ENCODE measurements around the gene ARHGAP22.

ARHGAP22 gene

DNA sequence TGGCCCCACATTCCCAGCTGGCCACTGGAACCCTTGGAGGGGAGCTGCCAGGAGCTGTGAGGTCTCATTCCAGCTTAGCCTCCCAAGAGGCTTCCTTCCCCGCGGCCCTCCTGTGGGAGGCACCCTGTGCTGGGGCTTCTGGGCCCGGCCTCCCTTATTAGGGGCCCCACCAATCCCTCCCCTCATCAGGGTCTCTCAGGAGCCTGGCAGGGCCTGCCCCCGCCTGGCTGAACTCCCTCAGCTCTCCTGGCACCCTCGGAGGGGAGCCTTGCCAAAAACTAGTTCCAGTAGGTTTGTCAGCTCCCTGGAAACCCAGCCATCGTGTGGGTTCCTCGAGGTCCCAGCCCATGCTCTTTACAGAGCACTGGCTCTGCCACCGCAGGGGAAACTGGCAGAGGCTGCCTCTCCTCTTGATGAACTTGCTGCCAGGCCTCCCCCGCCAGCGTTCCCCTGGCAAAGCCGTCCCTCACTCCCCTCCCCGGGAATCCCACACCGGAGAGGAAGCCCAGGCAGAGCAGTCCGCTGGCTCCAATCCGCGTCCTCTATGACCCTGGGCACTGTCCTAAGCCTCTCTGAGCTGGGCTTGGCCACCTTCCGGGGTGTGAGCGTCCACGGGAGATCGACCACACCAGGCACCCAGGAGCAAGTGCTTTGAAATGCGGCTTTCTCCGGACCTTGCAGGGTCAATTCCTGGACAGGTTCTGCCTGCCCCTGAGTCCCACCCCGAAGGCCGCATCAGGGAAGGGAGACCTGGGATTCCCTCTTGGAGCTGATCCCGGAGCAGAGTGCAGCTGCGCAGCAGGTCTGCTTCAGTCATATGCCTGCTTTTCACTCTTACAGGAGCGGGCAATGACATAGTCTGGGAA is 139.8 kb downstream of the ARHGAP22 start:
- DNase-seq (ENCODE audit: low read depth, low spot score) = no peak

GRCh38 chr10:48464121-48464870 is 140.6 kb downstream of the ARHGAP22 start:
- DNase-seq (ENCODE audit: low read depth, low spot score) = no peak

DNA sequence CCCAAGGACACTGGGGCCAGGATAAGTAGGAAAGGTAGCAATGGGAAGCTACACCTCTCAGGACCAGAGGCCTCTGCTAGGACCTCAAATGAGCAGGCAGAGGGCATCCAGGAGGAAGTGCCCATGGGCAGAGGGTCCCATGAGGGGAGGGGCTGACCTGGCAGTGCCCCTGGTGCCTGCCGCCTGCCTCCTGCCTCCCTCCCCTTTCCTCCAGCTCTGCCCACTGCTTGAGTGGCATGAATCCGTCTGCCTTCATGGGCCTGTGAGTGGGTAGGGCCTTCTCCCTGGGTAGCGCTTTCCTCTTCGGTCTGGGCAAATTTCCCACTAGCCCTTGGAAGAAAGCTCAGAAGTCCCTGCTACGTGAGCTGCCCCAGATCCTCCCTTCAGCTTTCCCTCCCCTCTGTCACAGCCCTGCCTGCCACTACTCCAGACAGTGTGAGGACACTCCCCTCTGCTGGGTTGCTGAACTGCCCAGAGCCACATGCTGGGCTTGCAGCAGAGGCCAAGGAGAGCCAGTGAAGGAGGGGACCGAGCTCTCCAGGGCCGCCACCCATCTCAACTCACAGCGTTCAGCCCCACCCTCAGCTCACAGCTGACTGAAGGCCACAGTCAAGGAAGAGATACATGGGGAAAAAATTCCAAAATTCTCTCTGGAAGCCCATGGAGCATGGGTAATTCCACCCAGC is 141.4 kb downstream of the ARHGAP22 start:
- no peak for DNase-seq (ENCODE audit: low read depth, low spot score)

- DNase-seq (ENCODE audit: low read depth, low spot score) = no peak
These were observed 142.3 kb downstream of the ARHGAP22 start for GRCh38 chr10:48462482-48463020.

DNA sequence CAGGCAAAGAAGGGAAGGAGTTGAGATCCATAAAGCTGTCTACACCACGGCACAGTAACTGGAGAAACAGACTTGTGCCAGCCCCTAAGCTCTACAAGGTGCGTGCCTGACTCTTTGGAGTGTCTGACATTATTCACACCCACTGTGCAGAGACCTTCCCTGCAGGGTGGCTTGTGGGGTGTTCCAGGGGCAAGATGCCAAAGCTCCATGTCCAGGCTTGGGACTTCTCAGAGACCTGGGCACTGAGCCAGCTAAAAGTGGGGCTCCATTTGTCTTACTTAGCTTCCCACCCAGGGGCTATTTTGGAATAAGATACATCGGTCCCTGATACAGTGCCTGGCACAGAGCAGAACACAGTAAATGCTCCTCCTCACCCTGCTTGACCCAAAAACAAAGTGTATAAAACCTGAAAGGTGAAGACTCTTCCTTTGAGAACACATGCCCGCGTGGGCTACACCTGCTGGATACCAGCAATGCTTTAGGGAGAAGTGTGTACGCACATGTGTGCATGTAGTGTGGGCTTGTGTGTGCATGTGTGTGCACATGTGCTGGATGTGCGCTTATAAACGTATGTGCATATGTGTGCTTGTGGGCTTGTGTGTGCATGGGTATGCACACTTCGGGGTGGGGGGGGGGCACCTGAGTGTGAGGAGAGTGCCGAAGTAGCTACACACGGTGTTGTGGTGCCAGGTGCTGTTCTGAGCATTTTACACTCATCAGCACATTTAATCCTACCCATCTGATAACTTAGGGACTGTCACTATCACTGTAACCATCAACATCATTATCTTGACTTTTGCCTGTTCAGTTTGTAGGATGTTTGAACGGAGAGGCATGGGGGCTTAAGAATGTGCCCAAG is 143.0 kb downstream of the ARHGAP22 start:
- DNase-seq (ENCODE audit: low read depth, low spot score) = no peak

GRCh38 chr10:48460182-48460581 is 144.7 kb downstream of the ARHGAP22 start:
- DNase-seq (ENCODE audit: low read depth, low spot score) = no peak

- DNase-seq (ENCODE audit: low read depth, low spot score) = no peak
These were observed 145.4 kb downstream of the ARHGAP22 start for GRCh38 chr10:48459270-48460150.

DNA sequence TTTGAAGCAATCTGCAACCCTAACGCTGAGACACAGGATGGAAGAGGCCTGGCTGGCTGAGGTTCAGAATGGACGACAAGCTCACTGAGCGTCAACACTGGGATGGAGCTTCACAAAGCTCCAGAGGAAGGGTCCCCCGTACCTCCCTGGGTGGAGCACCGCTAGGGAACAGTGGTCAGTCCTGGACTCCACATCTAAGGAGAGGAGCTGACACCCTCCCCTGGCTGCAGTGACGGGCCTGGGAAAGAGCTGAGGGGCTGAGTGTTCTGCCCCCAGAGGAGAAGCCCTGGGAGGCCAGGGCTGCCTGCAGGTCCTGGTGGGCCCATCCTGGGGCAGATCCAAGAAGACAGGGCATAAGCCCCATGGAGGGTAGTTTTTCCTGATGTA is 146.2 kb downstream of the ARHGAP22 start:
- no peak for DNase-seq (ENCODE audit: low read depth, low spot score)

DNA sequence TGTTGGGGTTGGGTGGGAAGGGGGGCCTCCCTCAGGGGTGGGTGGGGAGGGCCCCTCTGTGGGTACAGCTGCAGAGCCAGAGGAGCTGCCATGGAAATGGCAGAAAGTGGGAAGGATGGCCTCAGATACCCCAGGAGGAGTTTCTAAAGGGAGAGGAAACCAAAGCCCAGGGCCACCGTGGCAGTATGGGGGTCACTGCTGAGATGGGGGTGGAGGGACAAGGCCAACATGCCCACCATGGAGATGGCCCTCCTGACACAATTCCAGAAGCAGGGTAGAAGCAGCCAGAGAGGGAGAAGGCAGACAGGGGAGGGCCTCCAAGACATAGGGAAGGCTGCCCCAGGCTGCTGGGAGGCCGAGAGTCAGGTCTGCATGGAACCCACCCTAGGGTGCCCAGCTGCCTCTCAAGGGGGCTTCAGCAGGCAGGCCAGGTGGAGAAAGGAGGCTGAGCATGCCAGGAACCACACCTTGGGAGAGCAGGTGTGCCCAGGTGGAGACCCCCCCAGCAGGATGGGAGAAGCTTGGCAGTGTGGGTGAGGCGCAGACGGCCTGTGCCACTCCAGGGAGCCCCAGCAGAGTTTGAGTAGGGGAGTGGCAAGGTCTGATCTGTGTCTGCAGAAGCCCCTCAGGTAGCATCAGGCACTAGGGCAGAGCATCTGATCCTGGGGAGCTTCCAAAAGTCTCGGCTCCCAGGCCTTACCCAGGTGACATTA is 146.8 kb downstream of the ARHGAP22 start:
- DNase-seq (ENCODE audit: low read depth, low spot score) = no peak

DNA sequence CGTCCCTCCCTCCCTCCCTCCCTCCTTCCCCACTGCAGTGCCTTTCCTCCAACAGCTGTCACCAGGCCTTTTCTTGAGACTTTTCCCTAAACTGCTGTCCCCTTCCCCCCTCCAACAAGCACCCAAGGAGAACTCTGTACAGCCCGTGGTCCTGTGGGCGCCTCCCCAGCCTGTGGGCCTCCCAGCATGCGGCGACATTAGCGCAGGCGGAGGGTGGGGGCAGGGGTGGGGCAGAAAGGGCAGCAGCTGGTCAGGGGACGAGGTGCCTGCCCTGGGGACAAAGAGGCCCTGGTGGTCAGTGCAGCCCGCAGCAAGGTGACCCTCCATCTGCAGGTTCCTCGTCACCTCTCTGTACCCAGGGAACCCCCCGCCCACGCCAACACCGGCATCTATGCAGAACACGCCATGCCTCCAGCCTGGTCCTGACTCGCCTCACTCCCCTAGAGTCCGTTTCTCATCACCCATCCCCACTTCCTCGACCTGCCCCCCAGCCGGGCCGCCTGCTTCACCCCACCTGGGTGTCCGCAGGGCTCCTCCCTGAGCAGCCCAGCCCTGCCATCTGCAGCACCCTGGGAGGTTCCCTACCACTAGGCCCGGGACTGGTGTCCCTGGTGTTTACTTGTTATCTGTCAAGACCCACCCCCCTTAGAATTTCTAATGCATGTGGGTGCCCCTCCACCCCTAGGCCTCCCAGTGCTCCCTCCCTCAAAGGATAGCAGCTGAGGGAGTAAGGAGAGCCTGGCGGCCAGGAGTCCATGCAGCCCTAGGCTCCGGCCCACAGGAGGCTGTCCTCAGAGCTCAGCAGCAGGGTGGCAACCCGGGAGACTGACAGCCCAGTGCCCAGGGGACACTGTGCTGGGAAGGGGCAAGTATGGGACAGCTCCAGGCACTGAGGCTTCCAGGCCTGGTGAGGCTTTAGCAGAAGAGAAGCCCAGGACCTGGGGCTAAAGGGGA is 147.8 kb downstream of the ARHGAP22 start:
- no peak for DNase-seq (ENCODE audit: low read depth, low spot score)

- DNase-seq (ENCODE audit: low read depth, low spot score) = no peak
These were observed 148.5 kb downstream of the ARHGAP22 start for GRCh38 chr10:48456361-48456804.

GRCh38 chr10:48455392-48456151 is 149.3 kb downstream of the ARHGAP22 start:
- no peak for DNase-seq (ENCODE audit: low read depth, low spot score)

GRCh38 chr10:48455055-48455391 is 149.8 kb downstream of the ARHGAP22 start:
- no peak for DNase-seq (ENCODE audit: low read depth, low spot score)

- DNase-seq (ENCODE audit: low read depth, low spot score) = no peak
These were observed 150.4 kb downstream of the ARHGAP22 start for GRCh38 chr10:48454302-48455054.

- no peak for DNase-seq (ENCODE audit: low read depth, low spot score)
These were observed 151.2 kb downstream of the ARHGAP22 start for GRCh38 chr10:48453451-48454301.

- no peak for DNase-seq (ENCODE audit: low read depth, low spot score)
These were observed 151.9 kb downstream of the ARHGAP22 start for GRCh38 chr10:48452879-48453412.
